ENCODE data around the gene CKAP2L. TPM values are rescaled to one million over a fixed set of nuclear protein-coding genes. Genes with fewer than 3 reads are reported as not detected.

CKAP2L gene
- polyA plus RNA-seq, 1 donor from 2014 or later = 0.78 TPM

GRCh38 chr2:112772911-112773475 is 8.6 kb upstream of the CKAP2L start:
- Histone ChIP-seq H3K27ac (ENCODE audit: low read length) (no peak overlapping the region), H3K9me3 (ENCODE audit: low read length) (no peaks in the 10 kb centered on the region), H3K9me2 (ENCODE audit: insufficient read depth, low read length) (no peaks in the 10 kb centered on the region), H3K36me3 (ENCODE audit: insufficient read depth, low read length) (no peaks in the 10 kb centered on the region), H3F3A (ENCODE audit: insufficient read depth, low read length, poor library complexity, severe bottlenecking) (no peaks in the 10 kb centered on the region), H2AFZ (ENCODE audit: low read depth, low read length) (no peak overlapping the region), H4K20me1 (ENCODE audit: insufficient read depth) (no peaks in the 10 kb centered on the region), H3K79me2 (replicated peaks; ENCODE audit: insufficient read depth, low read length) (no peaks in the 10 kb centered on the region), H3K4me3 (ENCODE audit: low read length) (no peak overlapping the region), H3K4me2 (ENCODE audit: low read length) (no peak overlapping the region), H3K9ac (ENCODE audit: low read length) (no peak overlapping the region), H3K27me3 (ENCODE audit: insufficient read depth, low read depth, low read length) (no peaks in the 10 kb centered on the region)
- TF ChIP-seq EZH2 (IDR thresholded peaks at IDR 0.05; ENCODE audit: borderline replicate concordance, insufficient read depth, low read length, poor library complexity, severe bottlenecking) = no peak
- TF ChIP-seq SMC3 (conservative IDR thresholded peaks at IDR 0.05; ENCODE audit: poor library complexity) = no peak
- no peak for TF ChIP-seq TAF1 (IDR thresholded peaks at IDR 0.05; ENCODE audit: low read depth)
- TF ChIP-seq RAD21 (conservative IDR thresholded peaks at IDR 0.05) = no peak
- no peak for TF ChIP-seq MXI1 (conservative IDR thresholded peaks at IDR 0.05; ENCODE audit: poor library complexity, severe bottlenecking)
- TF ChIP-seq, protein P1, sequence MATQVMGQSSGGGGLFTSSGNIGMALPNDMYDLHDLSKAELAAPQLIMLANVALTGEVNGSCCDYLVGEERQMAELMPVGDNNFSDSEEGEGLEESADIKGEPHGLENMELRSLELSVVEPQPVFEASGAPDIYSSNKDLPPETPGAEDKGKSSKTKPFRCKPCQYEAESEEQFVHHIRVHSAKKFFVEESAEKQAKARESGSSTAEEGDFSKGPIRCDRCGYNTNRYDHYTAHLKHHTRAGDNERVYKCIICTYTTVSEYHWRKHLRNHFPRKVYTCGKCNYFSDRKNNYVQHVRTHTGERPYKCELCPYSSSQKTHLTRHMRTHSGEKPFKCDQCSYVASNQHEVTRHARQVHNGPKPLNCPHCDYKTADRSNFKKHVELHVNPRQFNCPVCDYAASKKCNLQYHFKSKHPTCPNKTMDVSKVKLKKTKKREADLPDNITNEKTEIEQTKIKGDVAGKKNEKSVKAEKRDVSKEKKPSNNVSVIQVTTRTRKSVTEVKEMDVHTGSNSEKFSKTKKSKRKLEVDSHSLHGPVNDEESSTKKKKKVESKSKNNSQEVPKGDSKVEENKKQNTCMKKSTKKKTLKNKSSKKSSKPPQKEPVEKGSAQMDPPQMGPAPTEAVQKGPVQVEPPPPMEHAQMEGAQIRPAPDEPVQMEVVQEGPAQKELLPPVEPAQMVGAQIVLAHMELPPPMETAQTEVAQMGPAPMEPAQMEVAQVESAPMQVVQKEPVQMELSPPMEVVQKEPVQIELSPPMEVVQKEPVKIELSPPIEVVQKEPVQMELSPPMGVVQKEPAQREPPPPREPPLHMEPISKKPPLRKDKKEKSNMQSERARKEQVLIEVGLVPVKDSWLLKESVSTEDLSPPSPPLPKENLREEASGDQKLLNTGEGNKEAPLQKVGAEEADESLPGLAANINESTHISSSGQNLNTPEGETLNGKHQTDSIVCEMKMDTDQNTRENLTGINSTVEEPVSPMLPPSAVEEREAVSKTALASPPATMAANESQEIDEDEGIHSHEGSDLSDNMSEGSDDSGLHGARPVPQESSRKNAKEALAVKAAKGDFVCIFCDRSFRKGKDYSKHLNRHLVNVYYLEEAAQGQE (IDR thresholded peaks at IDR 0.05; ENCODE audit: borderline replicate concordance) = no peak
- no peak for TF ChIP-seq CTCF (IDR thresholded peaks at IDR 0.05; ENCODE audit: poor library complexity, severe bottlenecking)
- TF ChIP-seq EP300 (conservative IDR thresholded peaks at IDR 0.05; ENCODE audit: poor library complexity, severe bottlenecking) = no peak
- TF ChIP-seq POLR2AphosphoS5 (IDR thresholded peaks at IDR 0.05) = no peak

GRCh38 chr2:112772322-112772721 is 7.9 kb upstream of the CKAP2L start:
- H3K79me2 ChIP-seq (replicated peaks; ENCODE audit: insufficient read depth, low read length) = no peaks in the 10 kb centered on the region
- no peaks in the 10 kb centered on the region for H4K20me1 ChIP-seq (ENCODE audit: insufficient read depth)
- H3K27me3 ChIP-seq (ENCODE audit: insufficient read depth, low read depth, low read length) = no peaks in the 10 kb centered on the region
- no peaks in the 10 kb centered on the region for H3K9me2 ChIP-seq (ENCODE audit: insufficient read depth, low read length)
- no peak overlapping the region for H2AFZ ChIP-seq (ENCODE audit: low read depth, low read length)
- no peaks in the 10 kb centered on the region for H3K9me3 ChIP-seq (ENCODE audit: low read length)
- H3F3A ChIP-seq (ENCODE audit: insufficient read depth, low read length, poor library complexity, severe bottlenecking) = no peaks in the 10 kb centered on the region
- no peaks in the 10 kb centered on the region for H3K36me3 ChIP-seq (ENCODE audit: insufficient read depth, low read length)
- H3K4me3 ChIP-seq (ENCODE audit: low read length) = no peak overlapping the region
- no peak overlapping the region for H3K4me2 ChIP-seq (ENCODE audit: low read length)
- H3K9ac ChIP-seq (ENCODE audit: low read length) = no peak overlapping the region
- H3K27ac ChIP-seq (ENCODE audit: low read length) = no peak overlapping the region
- no peak for TF ChIP-seq TAF1 (IDR thresholded peaks at IDR 0.05; ENCODE audit: low read depth)
- no peak for TF ChIP-seq POLR2AphosphoS5 (IDR thresholded peaks at IDR 0.05)
- TF ChIP-seq CTCF (IDR thresholded peaks at IDR 0.05; ENCODE audit: poor library complexity, severe bottlenecking) = no peak
